ENCODE measurements around the gene PDE6G.
A peak's percentile ranks its signal among the peaks of the same experiment; 100 is the strongest.
"Not testable (repeated sequence)": the region's sequence is repeated elsewhere in the genome, so short reads cannot be mapped to it uniquely, and the experiment has no call there.

PDE6G gene

DNA sequence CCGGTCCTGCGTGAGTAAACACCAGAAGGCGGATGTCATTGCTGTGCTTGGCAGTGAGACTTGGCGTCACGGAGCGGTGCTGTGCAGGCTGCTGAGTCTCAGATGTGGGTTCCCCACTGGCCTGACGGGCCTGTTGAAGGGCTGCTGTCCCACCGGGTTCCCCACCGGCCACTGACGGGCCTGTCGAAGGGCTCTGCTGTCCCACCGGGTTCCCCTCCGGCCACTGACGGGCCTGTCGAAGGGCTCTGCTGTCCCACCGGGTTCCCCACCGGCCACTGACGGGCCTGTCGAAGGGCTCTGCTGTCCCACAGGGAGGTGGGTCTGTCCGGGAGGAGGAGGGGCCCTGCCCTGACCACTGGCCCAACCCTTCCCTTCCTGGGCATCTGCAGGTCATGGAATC is 30.3 kb upstream of the PDE6G start:
- DNase-seq: no peak

DNA sequence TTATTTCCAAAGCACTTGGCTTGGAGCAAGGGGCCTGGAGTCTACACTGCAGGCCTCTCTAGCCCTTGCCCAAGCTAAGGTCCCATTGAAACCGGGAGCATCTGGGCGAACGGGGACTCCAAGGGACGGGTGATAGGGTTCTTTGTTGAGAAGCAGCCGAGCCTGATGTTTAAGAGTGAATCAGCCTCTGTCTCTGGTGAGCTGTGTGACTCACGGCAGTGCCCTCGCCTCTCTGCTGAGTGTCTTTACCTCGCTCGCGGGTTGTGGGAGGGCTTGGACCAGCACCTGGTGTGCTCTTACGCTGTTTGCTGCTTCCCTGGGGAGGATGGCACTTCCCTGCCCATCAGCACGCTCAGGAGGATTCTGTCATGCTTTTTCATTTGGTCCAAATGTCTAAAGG is 28.8 kb upstream of the PDE6G start:
- no peak for DNase-seq

DNA sequence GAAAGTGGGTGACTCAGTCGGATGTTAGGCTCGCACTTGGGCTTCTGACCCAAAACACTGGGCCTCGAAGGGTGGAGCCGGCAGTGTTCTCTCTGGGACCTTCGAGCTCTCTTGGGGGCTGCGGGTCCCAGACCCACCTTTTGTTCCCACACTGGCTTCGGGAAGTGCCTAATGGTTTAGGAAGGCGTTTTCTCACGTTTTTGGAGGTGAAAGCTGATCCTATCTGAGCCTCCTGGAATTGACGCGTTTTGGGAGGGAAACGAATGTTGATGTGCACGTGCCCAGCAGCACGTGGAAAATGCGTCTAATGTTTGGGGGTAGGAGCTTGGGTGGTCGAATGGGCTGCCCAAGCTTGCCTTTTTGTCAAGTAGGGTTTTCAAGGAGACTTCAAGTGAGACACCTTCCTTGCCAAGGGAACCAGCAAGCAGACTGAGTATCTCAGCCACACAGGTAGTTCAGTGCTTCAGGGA is 28.1 kb upstream of the PDE6G start:
- DNase-seq: no peak

DNA sequence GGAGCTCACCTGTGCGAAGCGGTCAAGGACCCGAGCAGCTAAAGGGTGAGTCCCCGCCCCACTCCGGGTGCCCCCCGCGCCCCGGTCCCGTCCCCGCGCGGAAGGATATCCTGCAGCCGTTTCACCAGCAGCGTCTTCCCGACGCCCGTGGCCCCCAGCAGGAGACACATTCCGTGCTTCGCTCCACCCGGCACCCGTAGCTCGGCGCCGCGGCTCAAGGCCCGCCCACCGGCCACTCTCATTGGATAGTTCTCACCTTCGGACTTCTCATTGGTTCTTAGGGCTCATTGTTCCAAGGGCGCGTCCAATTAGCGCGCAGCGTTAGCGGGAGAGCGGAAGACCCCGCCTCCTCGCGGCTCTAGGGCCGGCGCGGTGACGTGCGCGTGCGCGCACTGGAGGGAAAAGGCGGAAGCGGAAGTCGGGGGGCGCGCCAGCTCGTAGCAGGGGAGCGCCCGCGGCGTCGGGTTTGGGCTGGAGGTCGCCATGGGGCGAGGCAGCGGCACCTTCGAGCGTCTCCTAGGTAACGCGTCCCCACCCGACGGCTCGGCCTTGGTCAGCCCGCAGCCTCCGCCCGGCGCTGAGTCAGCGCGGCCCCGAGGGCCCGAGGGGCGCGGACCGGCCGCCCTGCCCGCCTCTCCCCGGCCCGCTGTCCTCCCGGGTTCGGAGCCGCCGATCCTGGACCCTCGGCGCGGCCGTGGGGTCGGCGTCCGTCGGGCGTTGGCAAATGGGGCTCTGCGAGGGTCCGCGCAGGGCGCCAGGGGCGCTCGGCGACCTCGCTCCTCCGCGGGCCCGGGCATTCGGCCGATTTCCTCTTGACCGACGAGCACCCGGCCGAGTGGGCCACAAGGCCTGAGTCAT is 27.5 kb upstream of the PDE6G start, which contains the start of the genes ARL16 and HGS:
Gene ARL16, minus strand, starts transcription at position 214 of the 858 bp plus-strand sequence. Its CDS starts 44 bp downstream, at position 170.
Gene HGS, plus strand, starts transcription at position 428 of the 858 bp plus-strand sequence. Its CDS starts 56 bp downstream, at position 484.
- peak; percentile 99 for DNase-seq

DNA sequence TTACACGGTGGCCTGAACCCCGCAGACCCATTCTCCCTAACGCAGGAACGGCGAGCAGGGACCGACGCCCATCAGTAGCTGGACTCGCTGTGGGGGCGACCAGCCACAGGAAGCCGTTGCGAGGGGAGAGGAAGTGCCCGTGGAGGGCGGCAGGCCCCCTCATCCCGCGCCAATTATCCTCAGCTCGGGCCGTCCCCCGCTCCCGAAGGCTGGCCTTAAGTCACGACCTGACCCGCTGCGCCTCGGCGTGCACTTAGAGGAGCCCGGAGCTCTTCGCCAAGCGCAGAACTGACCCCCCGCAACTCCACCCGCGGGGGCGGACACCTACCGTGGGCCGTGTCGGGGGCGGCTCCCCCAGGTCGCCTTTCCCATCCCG is 26.9 kb upstream of the PDE6G start:
- no peak for DNase-seq

DNA sequence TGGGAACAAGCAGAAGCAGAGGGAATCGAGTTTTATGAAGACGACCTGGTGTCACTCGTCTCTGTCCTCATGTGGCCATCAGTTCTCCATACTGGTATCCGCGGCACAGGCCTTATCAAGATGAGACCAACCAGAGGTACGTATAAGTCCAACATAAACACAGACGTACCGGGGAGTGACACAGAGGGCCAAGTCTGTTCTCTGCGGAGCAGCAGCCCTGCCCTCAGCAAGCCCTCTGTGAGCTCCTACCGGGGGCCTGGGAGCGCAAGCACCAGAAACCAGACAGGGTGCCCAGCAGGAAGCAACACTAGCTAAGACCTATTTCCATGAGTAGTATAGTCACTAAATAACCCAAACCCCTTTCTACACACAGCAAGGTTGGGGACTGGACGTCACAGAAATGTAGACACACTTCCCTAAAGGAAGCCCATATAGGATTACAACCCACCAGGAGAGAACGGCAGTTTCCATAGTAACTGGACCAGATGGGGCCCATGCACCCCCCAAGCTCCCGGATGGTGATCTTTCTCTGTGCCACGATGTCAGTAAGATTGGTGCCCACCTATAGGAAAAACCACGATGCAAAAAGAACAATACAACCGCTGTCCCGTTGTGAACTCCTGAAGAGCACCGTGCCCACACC is 26.3 kb upstream of the PDE6G start:
- no peak for DNase-seq

DNA sequence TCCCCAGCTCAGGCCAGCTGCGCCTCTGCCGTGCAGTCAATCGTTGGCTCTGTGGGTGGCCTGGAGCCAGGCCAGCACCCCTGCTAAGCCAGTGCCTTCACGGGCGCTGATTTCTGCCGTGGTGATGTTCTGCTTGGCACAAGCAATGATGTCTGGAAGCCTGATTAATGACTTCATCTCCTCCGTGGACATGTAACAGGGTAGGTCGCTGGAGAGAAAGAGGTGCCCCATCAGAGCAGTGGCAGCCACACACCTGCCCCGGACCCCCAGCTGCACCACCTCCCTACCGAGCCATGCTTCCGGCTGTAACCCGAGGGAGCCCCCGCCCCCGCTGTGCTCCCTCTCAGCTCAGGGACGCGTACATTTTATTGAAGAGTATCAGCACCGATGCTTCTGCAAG is 25.3 kb upstream of the PDE6G start:
- DNase-seq: no peak

DNA sequence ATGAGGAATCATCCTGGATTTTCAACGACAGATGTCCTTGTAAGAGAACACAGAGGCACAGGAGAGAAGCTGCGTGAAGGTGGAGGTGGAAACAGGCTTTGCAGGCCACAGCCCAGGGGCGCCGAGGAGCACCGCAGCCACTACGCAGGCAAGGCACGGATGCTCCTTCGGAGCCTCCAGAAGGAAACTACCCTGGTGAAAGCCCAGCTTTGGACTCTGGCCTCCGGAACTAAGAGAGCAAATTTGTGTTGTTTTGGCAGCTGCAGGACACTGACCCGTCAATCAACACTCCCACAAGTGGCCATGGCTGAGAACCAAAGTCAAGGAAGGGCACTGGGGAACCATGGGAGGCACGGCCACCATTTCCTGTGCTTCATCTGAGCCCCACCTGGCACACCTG is 23.8 kb upstream of the PDE6G start:
- DNase-seq: no peak

DNA sequence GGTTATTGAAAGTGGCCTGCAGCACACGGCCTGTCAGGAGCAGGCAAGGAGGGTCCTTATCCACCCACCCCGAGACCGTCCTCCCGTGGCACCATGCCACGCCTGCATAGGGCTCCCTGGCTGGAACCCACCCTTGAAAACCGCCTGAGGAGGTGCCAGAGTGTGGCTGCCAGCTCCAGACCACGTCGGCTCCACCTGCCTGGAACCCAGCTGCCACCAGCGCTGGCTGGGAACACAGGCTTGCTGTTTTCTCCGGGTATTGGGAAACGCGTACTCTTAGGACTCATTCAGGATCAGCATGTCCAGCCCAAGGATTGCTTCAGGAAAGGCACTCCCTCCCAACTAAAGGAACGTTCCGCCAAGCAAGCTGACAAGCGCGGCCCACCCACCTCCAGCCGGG is 20.6 kb upstream of the PDE6G start:
- DNase-seq: no peak

DNA sequence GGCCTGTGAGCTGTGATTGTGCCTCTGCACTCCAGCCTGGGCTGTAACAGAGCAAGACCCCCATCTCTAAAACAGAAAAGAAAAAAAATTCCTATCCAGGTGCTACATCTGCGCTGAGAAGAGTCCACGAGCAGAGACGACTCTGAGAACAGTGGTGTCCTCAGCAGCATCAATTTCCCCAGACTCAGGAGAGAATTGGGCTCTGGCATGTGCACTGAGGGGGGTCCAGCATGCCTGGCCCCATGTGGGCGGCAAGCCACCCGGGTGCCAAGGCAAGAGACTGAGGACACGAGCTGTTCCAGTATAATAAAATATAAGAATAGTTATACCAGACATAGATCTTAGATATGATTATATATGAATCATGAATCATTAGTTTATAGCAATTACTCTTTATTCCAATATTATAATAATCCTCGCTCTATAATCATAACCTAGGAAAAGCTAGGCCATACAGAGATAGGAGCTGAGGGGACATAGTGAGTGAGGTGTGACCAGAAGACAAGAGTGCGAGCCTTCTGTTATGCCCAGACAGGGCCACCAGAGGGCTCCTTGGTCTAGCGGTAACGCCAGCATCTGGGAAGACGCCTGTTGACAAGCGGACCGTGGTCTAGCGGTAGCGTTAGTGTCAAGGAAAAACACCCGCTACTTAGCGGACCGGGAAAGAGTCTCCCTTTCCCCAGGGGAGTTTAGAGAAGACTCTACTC is 19.3 kb upstream of the PDE6G start:
- not testable (repeated sequence) for DNase-seq

DNA sequence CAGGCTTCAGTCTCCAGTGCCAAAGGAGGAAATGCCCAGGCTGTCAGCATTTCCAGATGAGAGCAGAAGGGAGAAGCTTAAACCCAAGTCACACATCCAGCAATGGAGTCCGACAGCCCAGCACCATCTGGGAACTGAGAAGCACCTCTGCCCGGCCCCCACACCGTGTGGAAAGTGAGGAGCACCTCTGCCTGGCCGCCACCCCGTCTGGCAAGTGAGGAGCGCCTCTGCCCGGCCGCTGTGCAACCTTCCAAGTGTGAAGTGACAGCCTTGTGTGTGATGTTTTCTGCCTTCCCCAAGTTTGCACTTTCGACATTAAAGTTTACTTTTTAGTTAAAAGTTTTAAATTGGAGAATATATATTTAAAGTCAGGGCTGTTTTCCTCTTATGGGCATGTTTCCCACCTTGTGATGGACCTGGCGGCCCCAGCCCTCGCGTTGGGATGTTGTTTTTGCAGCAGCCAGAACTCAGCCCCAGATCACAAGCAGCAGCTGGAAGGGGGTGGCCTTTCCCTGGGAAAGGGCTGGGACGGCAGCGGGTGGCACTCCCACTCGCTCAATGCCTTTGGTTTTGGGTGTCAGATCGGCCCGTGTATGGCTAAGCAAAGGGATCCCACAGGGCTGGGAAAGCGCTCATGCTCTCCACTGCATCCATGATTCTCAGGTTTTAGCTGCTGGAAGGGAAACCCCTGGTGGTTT is 17.4 kb upstream of the PDE6G start:
- DNase-seq: no peak

DNA sequence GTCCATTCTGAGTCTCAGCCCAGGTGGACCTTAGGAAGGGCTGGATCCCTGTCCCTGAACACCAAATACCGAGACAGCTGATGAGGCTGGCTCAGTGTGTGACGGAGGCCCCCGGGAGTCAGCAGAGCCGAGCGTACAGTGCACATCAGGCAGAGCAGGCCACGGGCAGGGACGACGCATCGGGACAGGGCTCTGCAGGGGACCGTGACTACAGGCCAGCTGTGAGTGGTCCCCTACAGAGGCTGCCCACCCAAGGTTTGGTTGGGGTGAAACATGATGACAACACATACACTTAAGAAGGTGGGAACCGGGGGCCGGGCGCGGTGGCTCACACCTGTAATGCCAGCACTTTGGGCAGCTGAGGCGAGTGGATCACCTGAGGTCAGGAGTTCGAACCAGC is 16.6 kb upstream of the PDE6G start:
- DNase-seq: no peak

DNA sequence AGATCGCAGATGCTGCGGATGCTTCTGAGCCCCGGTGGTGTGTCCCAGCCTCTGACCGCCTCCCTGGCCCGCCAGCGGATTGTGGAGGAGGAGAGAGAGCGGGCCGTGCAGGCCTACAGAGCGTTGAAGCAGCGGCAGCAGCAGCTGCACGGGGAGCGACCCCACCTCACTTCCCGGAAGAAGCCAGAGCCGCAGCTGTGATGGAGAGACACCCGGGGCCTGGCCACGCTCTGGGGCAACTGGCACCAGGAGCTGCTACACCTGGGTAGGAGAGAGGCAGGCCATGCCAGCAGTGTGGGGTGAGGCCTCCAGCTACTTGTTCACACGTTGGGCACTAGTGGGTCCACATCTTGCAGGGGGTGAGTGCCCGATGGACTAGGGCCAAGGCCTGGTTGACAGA is 16.2 kb upstream of the PDE6G start:
- no peak for DNase-seq

DNA sequence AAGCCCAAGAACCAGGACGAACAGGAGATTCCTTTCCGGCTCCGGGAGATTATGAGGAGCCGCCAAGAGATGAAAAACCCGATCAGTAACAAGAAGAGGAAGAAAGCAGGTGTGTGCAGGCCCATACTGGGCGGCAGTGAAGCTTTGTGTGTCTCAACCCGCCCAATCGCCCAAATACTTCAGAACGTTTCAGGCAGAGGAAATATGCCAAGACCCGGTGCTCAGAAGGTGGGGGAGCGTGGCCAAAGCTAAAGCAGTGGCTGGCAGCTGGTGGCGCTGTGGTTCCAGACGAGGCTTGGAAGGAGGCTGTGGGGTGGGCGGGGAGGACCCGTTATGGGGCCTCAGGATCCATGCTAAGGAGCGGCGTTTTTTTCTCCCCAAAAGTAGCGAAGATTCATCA is 11.4 kb upstream of the PDE6G start:
- DNase-seq: no peak

DNA sequence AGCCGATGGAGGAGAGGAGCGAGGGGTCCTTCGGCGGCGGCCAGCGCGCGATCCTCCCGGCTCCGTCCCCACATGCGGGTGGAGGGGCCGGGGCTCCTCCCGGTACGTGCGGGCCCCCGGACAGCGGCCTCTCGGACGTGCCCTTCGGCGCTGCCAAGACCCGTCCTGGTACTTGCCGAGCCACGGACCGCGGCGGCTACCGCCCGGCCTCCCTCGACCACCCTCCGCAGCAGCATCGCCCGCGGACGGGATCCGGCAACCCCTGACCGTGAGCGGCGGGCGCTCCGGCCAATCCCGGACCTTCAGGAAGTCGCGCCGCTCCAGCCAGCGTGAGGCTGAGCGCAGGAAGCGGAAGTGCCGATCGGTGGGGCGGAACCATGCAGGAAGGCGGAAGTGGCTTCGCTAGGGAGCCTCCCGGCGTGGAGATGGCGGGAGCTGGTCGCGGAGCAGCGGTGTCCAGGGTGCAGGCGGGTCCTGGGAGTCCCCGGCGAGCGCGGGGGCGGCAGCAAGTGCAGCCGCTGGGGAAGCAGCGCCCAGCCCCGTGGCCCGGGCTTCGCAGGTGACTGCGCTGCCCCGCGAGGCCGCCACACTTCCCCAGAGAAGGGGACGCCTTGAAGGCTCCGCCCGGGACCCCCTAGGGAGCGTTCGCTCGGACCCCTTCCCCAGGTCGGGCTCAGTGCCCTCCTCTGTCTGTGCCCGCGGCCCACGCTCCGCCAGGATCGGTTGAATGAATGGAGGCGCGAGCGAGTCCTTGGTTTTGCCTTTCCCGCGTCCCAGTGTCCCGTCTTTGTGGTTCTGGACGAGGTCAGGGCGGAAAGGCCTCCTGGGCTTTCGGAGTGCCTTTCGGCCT is 10.2 kb upstream of the PDE6G start, which contains the start of the genes CCDC137 and OXLD1:
Gene CCDC137, plus strand, starts transcription at position 396 of the 850 bp plus-strand sequence. Its CDS starts 30 bp downstream, at position 426.
Gene OXLD1, minus strand, starts transcription at position 264 of the 850 bp plus-strand sequence. Its CDS starts 28 bp downstream, at position 236.
- DNase-seq: peak; percentile 96

DNA sequence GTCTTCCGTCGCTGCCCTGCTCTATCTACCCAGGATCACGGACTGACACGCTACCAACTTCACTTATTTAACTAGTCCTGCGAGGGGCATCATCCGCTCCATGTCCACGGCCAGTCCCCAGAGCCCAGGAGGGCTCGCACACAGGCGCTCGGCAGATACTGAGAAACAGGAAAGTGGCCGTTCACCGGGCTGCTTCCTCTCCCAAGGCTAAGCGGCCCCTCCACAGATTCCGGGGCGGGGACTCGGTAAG is 9.7 kb upstream of the PDE6G start:
- no peak for DNase-seq

DNA sequence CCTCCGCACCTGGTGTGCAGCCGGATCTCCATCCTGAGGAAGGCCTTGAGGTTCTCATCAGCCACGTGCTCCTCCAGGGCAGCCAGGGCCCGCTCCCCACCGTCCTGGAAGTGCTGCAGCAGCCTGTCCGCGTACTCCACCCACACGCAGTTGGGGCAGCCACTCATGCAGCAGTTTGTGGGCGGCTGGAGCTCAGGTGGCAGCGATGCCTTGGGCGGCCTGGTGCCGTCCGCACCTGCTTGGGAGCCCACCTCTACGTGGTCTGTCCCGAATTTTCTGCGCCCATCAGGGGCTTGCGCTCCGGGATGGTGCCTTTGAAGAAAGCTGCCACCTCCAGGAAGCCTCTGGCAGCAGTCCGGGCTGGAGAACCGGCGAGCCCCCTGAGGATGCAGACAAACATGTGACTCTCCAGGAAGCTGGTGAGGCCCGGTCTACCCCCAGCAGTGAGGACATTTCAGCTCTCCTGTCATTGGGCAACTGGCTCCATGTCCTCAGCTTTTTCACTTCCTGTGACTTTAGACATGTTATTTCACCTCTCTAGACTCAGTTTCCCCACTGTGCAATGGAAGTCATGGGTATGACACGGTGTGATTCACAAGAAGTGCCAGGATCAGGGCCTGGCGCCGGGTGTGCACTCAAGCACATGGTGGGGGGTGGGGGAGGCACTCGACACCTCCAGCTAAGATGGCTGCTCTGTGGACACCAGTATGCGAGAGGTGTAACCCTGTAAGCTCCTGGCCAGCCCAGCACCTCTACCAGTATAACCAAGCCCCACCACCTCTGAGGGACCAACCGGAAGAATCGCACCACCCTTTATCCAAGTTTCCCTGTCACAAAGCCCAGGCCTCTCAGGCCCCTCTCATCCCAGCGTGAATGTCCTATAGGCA is 9.1 kb upstream of the PDE6G start:
- no peak for DNase-seq

DNA sequence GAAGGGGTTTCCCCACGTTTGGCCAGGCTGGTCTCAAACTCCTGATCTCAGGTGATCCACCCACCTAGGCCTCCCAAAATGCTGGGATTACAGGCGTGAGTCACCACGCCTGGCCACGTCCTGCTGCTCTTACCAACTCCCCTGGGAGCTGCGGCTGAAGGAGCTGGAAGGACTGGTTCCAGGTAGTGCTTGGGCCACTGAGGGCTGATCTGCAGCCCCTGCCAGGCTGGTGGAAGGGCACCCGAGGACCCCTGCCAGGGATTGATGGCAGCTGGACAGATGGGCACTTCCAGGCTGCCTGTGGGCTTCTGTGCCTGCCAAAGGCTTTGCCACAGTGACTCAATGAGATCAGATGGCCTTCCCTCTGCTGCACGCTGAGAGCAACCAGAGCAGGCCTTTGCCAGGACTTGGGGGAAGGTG is 7.7 kb upstream of the PDE6G start:
- DNase-seq: no peak

DNA sequence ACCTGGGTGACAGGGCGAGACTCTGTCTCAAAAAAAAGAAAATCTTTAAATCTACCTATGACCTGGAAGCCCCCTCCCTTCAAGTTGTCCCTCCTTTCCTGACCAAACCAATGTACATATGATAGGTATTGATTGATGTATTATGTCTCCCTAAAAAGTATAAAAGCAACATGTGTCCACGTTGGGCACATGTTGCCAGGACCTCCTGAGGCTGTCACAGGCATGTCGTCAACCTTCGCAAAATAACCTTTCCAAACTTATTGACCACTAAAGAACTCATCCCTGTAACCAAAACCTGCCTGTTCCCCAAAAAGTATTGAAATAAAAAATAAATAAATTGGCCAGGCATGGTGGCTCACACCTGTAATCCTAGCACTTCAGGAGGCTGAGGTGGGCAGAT is 5.7 kb upstream of the PDE6G start:
- no peak for DNase-seq

DNA sequence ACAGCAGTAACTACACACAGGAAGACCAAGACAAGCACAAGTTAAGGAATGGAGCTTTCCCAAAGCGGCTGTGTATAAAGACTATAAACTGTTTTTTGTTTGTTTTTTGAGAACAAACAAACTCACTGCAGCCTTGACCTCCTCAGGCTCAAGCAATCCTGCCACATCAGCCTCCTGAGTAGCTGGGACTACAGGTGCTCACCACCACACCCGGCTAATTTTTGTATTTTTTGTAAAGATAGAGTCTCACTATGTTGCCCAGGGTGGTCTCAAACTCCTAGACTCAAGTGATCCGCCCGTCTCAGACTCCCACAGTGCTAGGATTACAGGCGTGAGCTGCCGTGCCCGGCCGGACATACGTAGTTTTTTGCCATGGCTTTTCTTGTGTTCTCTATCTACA is 4.1 kb upstream of the PDE6G start:
- no peak for DNase-seq

DNA sequence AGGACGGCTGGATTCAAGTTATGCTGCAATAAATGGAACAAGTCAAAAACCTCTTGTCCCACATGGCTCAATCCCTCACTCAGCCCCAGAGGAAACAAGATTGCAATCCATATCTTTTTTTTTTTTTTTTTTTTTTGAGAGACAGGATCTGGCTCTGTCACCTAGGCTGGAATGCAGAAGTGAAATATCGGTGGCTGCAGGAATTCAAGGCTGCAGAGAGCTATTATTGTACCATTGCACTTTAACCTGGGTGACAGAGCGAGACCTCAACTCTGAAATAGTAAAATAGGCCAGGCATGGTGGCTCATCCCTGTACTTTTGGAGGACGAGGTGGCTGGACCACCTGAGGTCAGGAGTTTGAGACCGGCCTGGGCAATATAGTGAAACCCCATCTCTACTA is 2.7 kb upstream of the PDE6G start:
- DNase-seq: no peak
